K562 (cell line): ENCODE data around the gene MND1. TPM values are rescaled to one million over a fixed set of nuclear protein-coding genes. Genes with fewer than 3 reads are reported as not detected.

Source experiments
- ATAC-seq: fragments of 200-7000 bp; cut with Tn5 transposase; 3 replicates; pipeline ENCODE4 v1.9.1; 2020; ENCODE audit warnings: moderate library complexity
- BruUV-seq: library from RNA; stranded (reverse); fragments of 400-500 nt; replicated peaks from 2 replicates; lab custom pipeline; 2021; lab: Mats Ljungman, UMichigan
- CTCF ChIA-PET: fragments of 300-600 bp; formaldehyde crosslinking; extraction: SDS; loops from one replicate; lab custom pipeline; 2021; ENCODE audit warnings: low intra/inter-chr PET ratio; lab: Yijun Ruan, JAX
- POLR2A ChIA-PET: fragments of 300-600, 350-650 bp; sonication (Branson Sonifier 250); formaldehyde crosslinking; extraction: SDS; loops from one replicate; lab custom pipeline; 2021; ENCODE audit warnings: antibody characterized with exemption, inconsistent platforms; lab: Yijun Ruan, JAX
- DNase-seq, 4 experiments: peaks; one replicate each; pipeline versions ENCODE4 v3.0.0 to v3.0.0-alpha.2; 2011 to 2018; ENCODE audit warnings: low spot score in 3 of 4, mixed read lengths in 3 of 4; ENCODE audit errors: extremely low read depth in 1 of 4
- FAIRE-seq: peaks from 2 replicates; lab custom pipeline; 2011; peaks lifted over from hg19 to GRCh38; lab: Jason Lieb, UNC
- H2AFZ ChIP-seq: 2 replicates; pipeline ENCODE4 v1.6.0; 2011; ENCODE audit warnings: low read depth, low read length, control low read depth, inconsistent platforms
- H3K27ac ChIP-seq: fragments of 200-600 bp; 3 replicates; pipeline ENCODE4 v1.8.0; 2011; ENCODE audit warnings: low read depth, mild to moderate bottlenecking, control low read depth, inconsistent platforms, low read length, moderate library complexity, mixed read lengths; ENCODE audit errors: extremely low read depth
- H3K27me3 ChIP-seq, 2 experiments: fragments of 300-600 bp in 1 of 2; 2 replicates in 1 of 2; 3 replicates in 1 of 2; pipeline versions ENCODE4 v1.6.0 to v1.8.0; 2011; ENCODE audit warnings: inconsistent platforms in 2 of 2, low read length in 2 of 2, mild to moderate bottlenecking in 1 of 2, mixed read lengths in 1 of 2, moderate library complexity in 1 of 2; ENCODE audit not compliant: control insufficient read depth in 2 of 2, insufficient read depth in 2 of 2
- H3K36me3 ChIP-seq: fragments of 300-600 bp; 3 replicates; pipeline ENCODE4 v1.8.0; 2011; ENCODE audit warnings: mild to moderate bottlenecking, low read length, inconsistent platforms; ENCODE audit not compliant: control insufficient read depth, insufficient read depth
- H3K4me1 ChIP-seq, 2 experiments: fragments of 200-600 bp in 1 of 2; replicated peaks in 1 of 2; 2 replicates in 1 of 2; 3 replicates in 1 of 2; pipeline versions ENCODE4 v1.5.1 to v1.8.0; 2011; ENCODE audit warnings: inconsistent platforms in 2 of 2, low read length in 2 of 2, mild to moderate bottlenecking in 1 of 2, mixed read lengths in 1 of 2, moderate library complexity in 1 of 2; ENCODE audit not compliant: control insufficient read depth in 2 of 2, insufficient read depth in 2 of 2
- H3K4me2 ChIP-seq: 2 replicates; pipeline ENCODE4 v1.6.1; 2011; ENCODE audit warnings: low read length, control low read depth, inconsistent platforms, mixed read lengths; ENCODE audit not compliant: insufficient read depth
- H3K4me3 ChIP-seq: fragments of 200-600 bp; sonication (generic), shearing (Covaris generic); 2 replicates; pipeline ENCODE4 v1.5.1; 2016; ENCODE audit warnings: control low read depth, inconsistent platforms
- H3K79me2 ChIP-seq: fragments of 200-600 bp; 3 replicates; pipeline ENCODE4 v1.8.0; 2011; ENCODE audit warnings: low read length, inconsistent platforms; ENCODE audit not compliant: control insufficient read depth, insufficient read depth
- H3K9ac ChIP-seq, 2 experiments: 2 replicates each; pipeline versions ENCODE4 v1.6.0 to v1.6.1; 2011; ENCODE audit warnings: low read depth in 2 of 2, low read length in 2 of 2, control low read depth in 1 of 2, inconsistent platforms in 1 of 2, mild to moderate bottlenecking in 1 of 2, mixed read lengths in 1 of 2; ENCODE audit not compliant: insufficient read depth in 1 of 2
- H3K9me1 ChIP-seq: one replicate; pipeline ENCODE4 v1.6.0; 2011; ENCODE audit warnings: inconsistent platforms, mild to moderate bottlenecking, low read length, moderate library complexity; ENCODE audit not compliant: control insufficient read depth, insufficient read depth
- H3K9me3 ChIP-seq: replicated peaks from 2 replicates; pipeline ENCODE4 v1.5.1; 2011; ENCODE audit warnings: low read depth, low read length, inconsistent platforms; ENCODE audit not compliant: control insufficient read depth, insufficient read depth
- H4K20me1 ChIP-seq: replicated peaks from 2 replicates; pipeline ENCODE4 v1.6.1; 2011; ENCODE audit warnings: low read length, inconsistent platforms, mixed read lengths; ENCODE audit not compliant: control insufficient read depth, insufficient read depth
- CHAMP1 ChIP-seq: fragments of 450-650 bp; IDR thresholded peaks from 2 replicates; pipeline ENCODE4 v1.6.1; 2016; ENCODE audit warnings: mild to moderate bottlenecking
- DDX20 ChIP-seq: fragments of 450-650 bp; IDR thresholded peaks from 2 replicates; pipeline ENCODE4 v1.6.1; 2016; ENCODE audit warnings: missing genetic modification characterization, low read depth, mild to moderate bottlenecking, missing compliant biosample characterization, moderate library complexity
- E2F8 ChIP-seq: fragments of 450-650 bp; IDR thresholded peaks from 2 replicates; pipeline ENCODE4 v1.7.1; 2018; ENCODE audit warnings: mild to moderate bottlenecking, low read depth; ENCODE audit not compliant: partially characterized antibody
- KHSRP ChIP-seq: fragments of 450-650 bp; IDR thresholded peaks from 2 replicates; pipeline ENCODE4 v1.6.1; 2017
- SIN3B ChIP-seq: fragments of 450-650 bp; IDR thresholded peaks from 2 replicates; pipeline ENCODE4 v1.6.1; 2017; ENCODE audit warnings: low read depth, mild to moderate bottlenecking, moderate library complexity
- THRA ChIP-seq: fragments of 450-650 bp; IDR thresholded peaks from 2 replicates; pipeline ENCODE4 v1.6.1; 2017; ENCODE audit warnings: mild to moderate bottlenecking, moderate library complexity
- ZNF316 ChIP-seq: fragments of 450-650 bp; IDR thresholded peaks from 2 replicates; pipeline ENCODE4 v1.6.1; 2016
- ZNF57 ChIP-seq: fragments of 450-650 bp; formaldehyde crosslinking; IDR thresholded peaks from 2 replicates; pipeline ENCODE4 v1.4.0; 2020; ENCODE audit warnings: mild to moderate bottlenecking, moderate library complexity
- ZNF668 ChIP-seq: fragments of 250-450 bp; sonication (Bioruptor Pico); IDR thresholded peaks from 2 replicates; pipeline ENCODE4 v1.8.0; 2022; ENCODE audit warnings: mild to moderate bottlenecking, inconsistent platforms
- WGBS: fragments of 100-300 bp; shearing (Covaris generic); methylation state at CpG from one replicate; pipeline ENCODE4 v1.1.6; 2016; ENCODE audit warnings: low coverage, mixed read lengths; ENCODE audit not compliant: insufficient coverage; ENCODE audit errors: missing lambda C conversion rate; 5-methylcytosine and 5-hydroxymethylcytosine counted together
- in situ Hi-C: fragments of 300-500 bp; cut with MboI; formaldehyde crosslinking; loops from 4 replicates; pipeline ENCODE4 v1.15.0; 2018; ENCODE audit warnings: inconsistent platforms, mixed read lengths
- intact Hi-C: fragments of 100-400 bp; cut with micrococcal nuclease; formaldehyde crosslinking; loops from 2 replicates; pipeline ENCODE4 v1.14.2; 2022
- polyA plus RNA-seq, 8 experiments: library from polyadenylated mRNA; depleted of rRNA in 4 of 8; stranded (reverse) in 5 of 8; unstranded in 3 of 8; fragments of >200 nt; fragmentation: Nextera tagmentation in 2 of 8; fragmentation: Illumina TruSeq in 1 of 8; extraction: Ambion mirVana in 2 of 8; extraction: Trizol in 1 of 8; gene quantifications; 2 replicates each; pipeline versions ENCODE4 v1.2.1 to v1.2.3, GENCODE V29; 2011 to 2014; ENCODE audit warnings: inconsistent platforms in 1 of 8, missing spikeins in 1 of 8
- total RNA-seq, 7 experiments: library from RNA; depleted of rRNA in 6 of 7; stranded (reverse); fragments of >200 nt in 6 of 7; fragmentation: Illumina TruSeq in 2 of 7; extraction: Trizol in 2 of 7; gene quantifications; 2 replicates each; pipeline versions ENCODE4 v1.2.1 to v1.2.3, GENCODE V29; 2011 to 2021; ENCODE audit warnings: low replicate concordance in 1 of 7

MND1 gene
- total and polyA plus RNA-seq, 9 of the 15 experiments (the other 6 are each of a cell fraction or from before 2014, with no cell fraction given): 35.3 to 94.1 (median 59.9) TPM

GRCh38 chr4:153326513-153326912, 18.0 kb upstream of the MND1 start (continued):
- TF ChIP-seq CHAMP1: no peak
- no peak for TF ChIP-seq THRA
- TF ChIP-seq SIN3B: no peak
- TF ChIP-seq DDX20 (tag): no peak
- TF ChIP-seq ZNF57 (CRISPR knock-in tag): no peak
- no peak for TF ChIP-seq ZNF668
- no peak for TF ChIP-seq KHSRP

GRCh38 chr4:153327247-153327646, 17.2 kb upstream of the MND1 start:
- H3K9me1 ChIP-seq: no peaks in the 10 kb centered on the region
- H3K27me3 ChIP-seq: peaks cover 9 to 11% of the 10 kb centered on the region in 2 experiments; a peak in 3 of 5 replicates
- ChIA-PET CTCF (interaction anchor here (0.7 kb wide), 2 partner anchors 9 to 1005 kb away, joined by 3 to 6 read pairs; no protein-coding TSS in a partner anchor), POLR2A (no interaction called here)
- H3K4me2 ChIP-seq: no peak overlapping the region
- intact Hi-C loops: loop anchor here (10.0 kb wide), 1 partner anchor 472 kb away; no protein-coding TSS in a partner anchor
- H4K20me1 ChIP-seq: no peaks in the 10 kb centered on the region
- no peak overlapping the region for H3K9ac ChIP-seq
- no peaks in the 10 kb centered on the region for H3K4me1 ChIP-seq
- no peaks in the 10 kb centered on the region for H3K9me3 ChIP-seq
- no peak overlapping the region for H3K27ac ChIP-seq
- no peak for DNase-seq
- FAIRE-seq: no peak
- no peak overlapping the region for H2AFZ ChIP-seq
- H3K4me3 ChIP-seq: no peak overlapping the region
- no peaks in the 10 kb centered on the region for H3K79me2 ChIP-seq
- TF ChIP-seq ZNF316 (peak; percentile 21; the same call in 1 of the 2 replicates), E2F8 (no peak)
- TF ChIP-seq, all 486 proteins: peak for 1
- 26% methylated on average over 1 of the region's 1 CpG for WGBS
- in situ Hi-C loops: loop anchor here (10.0 kb wide), 1 partner anchor 182 kb away; no protein-coding TSS in a partner anchor
- BruUV-seq: no TSS peak
- ATAC-seq: no peak
- no peaks in the 10 kb centered on the region for H3K36me3 ChIP-seq
